NCI-H82 treated with DMSO at 0.1 percent for 48 hours (cell line): ENCODE measurements around the gene GLRX5.

ENCODE experiments used
- DNase-seq: peaks from one replicate; lab custom pipeline; 2025; ENCODE audit not compliant: unreplicated experiment; lab: John Stamatoyannopoulos, UW

GLRX5 gene

GRCh38 chr14:95534299-95535225, at the start of gene GLRX5:
Gene GLRX5, plus strand, starts transcription at chr14:95535050. Its CDS starts 40 bp downstream, at chr14:95535090.
- peak; percentile 97 for DNase-seq

- DNase-seq = no peak
Observed at GRCh38 chr14:95485222-95485819, 49.5 kb upstream of the GLRX5 start.

- no peak for DNase-seq
Observed at GRCh38 chr14:95486875-95487668, 47.8 kb upstream of the GLRX5 start.

- no peak for DNase-seq
Observed at GRCh38 chr14:95487669-95488084, 47.2 kb upstream of the GLRX5 start.

GRCh38 chr14:95488376-95489213, 46.3 kb upstream of the GLRX5 start:
- DNase-seq = no peak

- no peak for DNase-seq
Observed at GRCh38 chr14:95489214-95490137, 45.4 kb upstream of the GLRX5 start.

- no peak for DNase-seq
Observed at GRCh38 chr14:95490138-95490509, 44.7 kb upstream of the GLRX5 start.

GRCh38 chr14:95490727-95491451, 44.0 kb upstream of the GLRX5 start:
- DNase-seq = no peak

- no peak for DNase-seq
Observed at GRCh38 chr14:95491936-95492608, 42.8 kb upstream of the GLRX5 start.

- DNase-seq = no peak
Observed at GRCh38 chr14:95493503-95493902, 41.3 kb upstream of the GLRX5 start.

- no peak for DNase-seq
Observed at GRCh38 chr14:95493976-95494375, 40.9 kb upstream of the GLRX5 start.

- no peak for DNase-seq
Observed at GRCh38 chr14:95494456-95494855, 40.4 kb upstream of the GLRX5 start.

GRCh38 chr14:95495076-95495475, 39.8 kb upstream of the GLRX5 start:
- no peak for DNase-seq

- DNase-seq = no peak
Observed at GRCh38 chr14:95495538-95496025, 39.3 kb upstream of the GLRX5 start.

GRCh38 chr14:95496111-95496681, 38.7 kb upstream of the GLRX5 start:
- DNase-seq = no peak

- DNase-seq = no peak
Observed at GRCh38 chr14:95496690-95497259, 38.1 kb upstream of the GLRX5 start.

GRCh38 chr14:95497561-95498011, 37.3 kb upstream of the GLRX5 start:
- peak; percentile 71 for DNase-seq
